Amniotic epithelial cell (primary cell): ENCODE results near the gene PRAMEF5.
"Not testable (repeated sequence)": the region's sequence is repeated elsewhere in the genome, so short reads cannot be mapped to it uniquely, and the experiment has no call there.

Experiments used
- DNase-seq: peaks from one replicate; pipeline ENCODE4 v3.0.0-alpha.2; 2010; ENCODE audit warnings: low read depth

Gene PRAMEF5

DNA sequence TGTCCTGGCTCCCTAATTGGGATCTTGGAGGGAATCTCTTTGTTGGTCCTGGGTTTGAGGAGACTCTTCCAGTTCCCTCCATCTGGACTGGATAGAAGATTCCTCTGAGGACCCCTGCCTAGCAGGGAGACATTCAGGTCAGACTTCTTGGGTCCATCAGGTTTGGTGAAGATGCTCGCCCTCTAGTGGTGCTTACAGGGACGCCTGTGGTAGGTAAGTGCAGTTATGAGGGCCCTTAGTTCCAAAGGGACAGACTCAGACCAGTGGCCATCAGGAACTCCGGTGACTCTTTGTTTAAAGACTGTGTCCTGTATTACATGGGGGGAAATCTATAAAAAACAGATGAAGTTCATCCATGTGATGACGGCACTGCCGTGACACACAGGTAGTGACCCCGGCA lies 23.0 kb downstream of the PRAMEF5 start:
- not testable (repeated sequence) for DNase-seq

DNA sequence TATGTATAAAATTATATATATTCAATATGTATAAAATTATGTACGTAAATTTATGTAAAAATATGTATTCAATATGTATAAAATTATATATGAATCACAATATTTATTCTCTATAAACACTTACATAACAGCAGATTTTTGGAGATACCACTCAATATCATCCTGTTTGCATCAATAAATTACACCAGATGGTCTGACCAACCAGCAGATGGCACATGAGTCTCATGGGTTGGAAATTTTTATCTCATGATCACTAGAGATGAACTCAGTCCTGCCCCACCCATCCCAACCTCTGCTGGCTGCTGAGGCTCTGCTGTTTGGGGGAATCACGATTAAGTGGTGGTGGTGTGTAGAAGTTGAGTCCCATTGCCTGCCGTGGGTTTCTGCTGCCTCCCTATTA lies 25.6 kb downstream of the PRAMEF5 start:
- not testable (repeated sequence) for DNase-seq

DNA sequence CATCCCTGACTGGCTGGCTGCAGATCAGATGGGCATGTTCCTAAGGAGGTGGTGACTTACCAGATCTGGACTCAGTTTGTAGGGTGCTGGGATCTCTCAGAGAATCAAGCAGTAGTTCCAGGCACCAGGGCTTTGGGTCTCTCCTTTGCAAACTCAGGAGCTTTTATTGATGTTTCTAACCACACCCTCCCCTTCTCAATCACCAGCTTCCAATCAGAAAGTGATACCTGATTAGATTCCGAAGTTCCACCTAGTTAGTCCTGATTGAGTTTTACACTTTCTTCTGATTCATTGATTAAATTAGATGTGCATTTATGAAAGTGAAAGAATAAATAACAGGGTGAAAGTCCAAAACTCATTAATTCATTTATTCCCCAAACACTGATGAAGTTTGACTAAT lies 31.0 kb downstream of the PRAMEF5 start, which contains the start of gene PRAMEF8:
Gene PRAMEF8 (minus strand): TSS at position 101 of the 400 bp plus-strand sequence. CDS start 1,046 bp downstream, outside the sequence.
- DNase-seq, result not testable (repeated sequence)

DNA sequence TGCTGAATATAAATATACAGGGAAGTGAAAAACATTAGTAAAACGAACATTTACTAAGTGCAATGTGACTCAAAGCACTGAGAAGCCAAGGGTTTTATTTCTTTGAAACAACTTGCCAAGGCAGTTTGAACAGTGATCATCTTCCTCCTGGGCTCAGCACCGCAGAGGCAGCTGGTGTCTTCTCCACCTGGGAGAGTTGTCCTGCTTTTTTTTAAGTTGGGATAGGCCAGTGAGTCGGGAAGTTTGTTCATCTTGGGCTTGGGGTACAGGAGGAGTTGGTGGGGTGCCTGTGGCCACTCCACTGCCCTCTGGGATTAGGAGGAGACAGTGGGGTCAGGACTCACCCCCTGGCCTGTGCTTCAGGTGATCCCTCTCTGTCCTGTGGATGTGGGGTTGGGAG lies 35.0 kb downstream of the PRAMEF5 start:
- DNase-seq, result not testable (repeated sequence)

DNA sequence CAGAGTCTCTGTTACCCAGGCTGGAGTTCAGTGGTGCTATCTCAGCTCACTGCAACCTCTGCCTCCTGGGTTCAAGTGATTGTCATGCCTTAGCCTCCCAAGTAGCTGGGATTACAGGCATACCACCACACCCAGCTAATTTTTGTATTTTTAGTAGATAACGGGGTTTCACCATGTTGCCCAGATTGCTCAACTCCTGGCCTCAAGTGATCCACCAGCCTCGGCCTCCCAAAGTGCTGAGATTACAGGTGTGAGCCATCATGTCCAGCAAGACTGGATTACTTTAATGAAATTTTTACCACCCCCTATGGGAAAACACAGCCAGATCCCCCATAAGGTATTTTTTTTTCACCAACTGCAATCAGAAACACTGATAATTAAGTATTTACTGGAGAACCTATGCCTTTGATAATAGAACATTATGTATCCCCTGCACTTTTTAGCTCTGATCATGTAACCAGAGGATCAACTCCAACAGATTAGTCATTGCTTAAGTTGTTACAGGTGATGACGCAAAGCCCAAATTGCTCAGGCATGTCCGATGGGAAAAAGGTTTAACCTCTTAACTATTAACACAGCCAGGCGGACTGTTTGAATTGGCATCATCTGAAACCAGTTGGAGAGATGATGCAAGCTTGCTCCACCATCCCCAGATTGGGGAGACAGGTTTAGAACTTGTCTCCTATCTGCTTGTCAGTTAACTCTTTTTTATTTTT lies 43.4 kb downstream of the PRAMEF5 start:
- not testable (repeated sequence) for DNase-seq

DNA sequence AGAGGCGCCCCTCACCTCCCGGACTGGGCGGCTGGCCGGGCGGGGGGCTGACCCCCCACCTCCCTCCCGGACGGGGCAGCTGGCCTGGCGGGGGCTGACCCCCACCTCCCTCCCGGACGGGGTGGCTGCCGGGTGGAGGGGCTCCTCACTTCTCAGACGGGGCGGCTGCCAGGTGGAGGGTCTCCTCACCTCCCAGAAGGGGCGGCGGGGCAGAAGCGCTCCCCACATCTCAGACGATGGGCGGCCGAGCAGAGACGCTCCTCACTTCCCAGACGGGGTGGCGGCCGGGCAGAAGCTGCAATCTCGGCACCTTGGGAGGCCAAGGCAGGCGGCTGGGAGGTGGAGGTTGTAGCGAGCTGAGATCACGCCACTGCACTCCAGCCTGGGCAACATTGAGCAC lies 44.7 kb downstream of the PRAMEF5 start:
- not testable (repeated sequence) for DNase-seq

DNA sequence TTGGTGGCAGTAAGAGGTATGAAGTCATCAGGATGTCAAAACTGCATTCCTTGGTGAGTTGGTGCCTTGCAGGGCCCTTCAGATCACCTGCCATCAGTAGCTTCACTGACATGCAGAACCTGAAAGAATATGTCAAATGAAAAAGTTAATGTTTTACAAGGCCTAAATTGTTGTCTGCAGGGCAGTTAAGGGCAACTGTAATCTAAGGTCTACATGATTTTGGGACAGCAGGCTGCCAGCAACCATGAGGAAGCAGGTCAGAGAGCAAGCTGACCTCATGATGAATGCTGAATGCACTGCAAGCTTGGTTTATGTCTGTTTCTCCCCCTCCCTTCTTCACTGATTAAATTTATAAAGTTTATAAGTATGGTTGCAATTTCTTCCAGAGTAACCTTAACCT lies 48.2 kb downstream of the PRAMEF5 start:
- DNase-seq, result not testable (repeated sequence)

DNA sequence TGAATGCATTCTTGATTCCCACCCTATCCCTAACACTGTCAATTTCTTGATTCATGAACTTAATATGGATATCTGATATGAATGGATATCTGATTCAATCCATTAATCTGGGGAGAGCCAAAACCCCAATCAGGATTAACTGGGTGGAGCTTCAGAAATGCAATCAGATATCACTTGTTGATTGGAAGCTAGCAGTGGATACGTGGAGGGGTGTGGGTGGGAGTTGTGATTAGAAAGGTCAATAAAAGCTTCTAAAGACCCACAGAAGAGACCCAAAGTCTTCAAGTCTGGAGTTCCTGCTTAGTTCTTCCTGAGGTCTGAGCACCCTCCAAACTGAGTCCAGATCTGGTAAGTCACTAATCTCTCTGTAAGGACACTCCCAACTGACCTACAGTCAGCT lies 49.2 kb downstream of the PRAMEF5 start, which contains the start of gene PRAMEF33:
Gene PRAMEF33 (plus strand): TSS at position 301 of the 400 bp plus-strand sequence. CDS start 2,416 bp downstream, outside the sequence.
- not testable (repeated sequence) for DNase-seq
